HepG2 (cell line): ENCODE measurements around the gene OR2F2. TPM values are rescaled to one million over a fixed set of nuclear protein-coding genes. Genes with fewer than 3 reads are reported as not detected.

Experiments used
- DR1 ChIP-seq: sonication (generic); formaldehyde crosslinking; IDR thresholded peaks from 2 replicates; pipeline ENCODE4 v1.8.0; 2021; ENCODE audit warnings: mild to moderate bottlenecking, missing genetic modification reagents, inconsistent platforms
- ELF1 ChIP-seq: sonication (generic); formaldehyde crosslinking; IDR thresholded peaks from 2 replicates; pipeline ENCODE4 v1.4.0; 2020; ENCODE audit warnings: missing genetic modification reagents
- JDP2 ChIP-seq: sonication (generic); formaldehyde crosslinking; IDR thresholded peaks from 2 replicates; pipeline ENCODE4 v1.8.1; 2022; ENCODE audit warnings: missing genetic modification reagents, borderline replicate concordance
- JUN ChIP-seq: sonication (generic); formaldehyde crosslinking; IDR thresholded peaks from 2 replicates; pipeline ENCODE4 v1.4.0; 2020; ENCODE audit warnings: mild to moderate bottlenecking, missing genetic modification reagents
- MEIS2 ChIP-seq: sonication (generic); formaldehyde crosslinking; IDR thresholded peaks from 2 replicates; pipeline ENCODE4 v1.9.0; 2021; ENCODE audit warnings: mild to moderate bottlenecking, missing genetic modification reagents
- PLRG1 ChIP-seq: fragments of 450-650 bp; conservative IDR thresholded peaks from 2 replicates; pipeline ENCODE4 v1.6.1; 2016
- PLSCR1 ChIP-seq: sonication (generic); formaldehyde crosslinking; IDR thresholded peaks from 2 replicates; pipeline ENCODE4 v1.5.0; 2020; ENCODE audit warnings: missing genetic modification reagents, mild to moderate bottlenecking, borderline replicate concordance
- RFX5 ChIP-seq: IDR thresholded peaks from 2 replicates; pipeline ENCODE4 v1.6.1; 2011; ENCODE audit warnings: low read depth, low read length, improper control_type of control experiment
- YY1 ChIP-seq: IDR thresholded peaks from 2 replicates; pipeline ENCODE4 v1.6.1; 2011; ENCODE audit warnings: low read length, low read depth, moderate library complexity, mild to moderate bottlenecking; ENCODE audit not compliant: insufficient read depth, insufficient replicate concordance
- ZFP62 ChIP-seq: sonication (generic); formaldehyde crosslinking; IDR thresholded peaks from 2 replicates; pipeline ENCODE4 v1.4.0; 2020; ENCODE audit warnings: missing genetic modification reagents
- ZNF18 ChIP-seq: sonication (generic); formaldehyde crosslinking; IDR thresholded peaks from 2 replicates; pipeline ENCODE4 v1.8.0; 2022; ENCODE audit warnings: mild to moderate bottlenecking, missing genetic modification reagents; ENCODE audit not compliant: insufficient replicate concordance
- ZNF260 ChIP-seq: sonication (generic); formaldehyde crosslinking; IDR thresholded peaks from 2 replicates; pipeline ENCODE4 v1.4.0; 2020; ENCODE audit warnings: missing genetic modification reagents, low read depth, mild to moderate bottlenecking, borderline replicate concordance
- ZNF547 ChIP-seq: sonication (generic); formaldehyde crosslinking; IDR thresholded peaks from 2 replicates; pipeline ENCODE4 v1.5.1; 2020; ENCODE audit warnings: mild to moderate bottlenecking, missing genetic modification reagents
- ZNF720 ChIP-seq: sonication (generic); formaldehyde crosslinking; IDR thresholded peaks from 2 replicates; pipeline ENCODE4 v1.4.0; 2020; ENCODE audit warnings: missing genetic modification reagents
- ZNF737 ChIP-seq: sonication (generic); formaldehyde crosslinking; IDR thresholded peaks from 2 replicates; pipeline ENCODE4 v1.5.0; 2020; ENCODE audit warnings: missing genetic modification reagents, mild to moderate bottlenecking, borderline replicate concordance
- ZSCAN9 ChIP-seq: IDR thresholded peaks from 2 replicates; pipeline ENCODE4 v1.6.1; 2016; ENCODE audit warnings: borderline replicate concordance
- polyA plus RNA-seq, 8 experiments: library from polyadenylated mRNA; depleted of rRNA in 3 of 8; stranded (reverse) in 7 of 8; unstranded in 1 of 8; fragments of >200 nt; fragmentation: Illumina TruSeq in 4 of 8; extraction: Trizol in 4 of 8; gene quantifications; 2 replicates each; pipeline versions ENCODE4 v1.2.1 to v1.2.3, GENCODE V29; 2011 to 2016; ENCODE audit warnings: low read depth in 4 of 8, missing spikeins in 1 of 8, mixed read lengths in 1 of 8; ENCODE audit not compliant: insufficient read depth in 1 of 8
- total RNA-seq, 5 experiments: library from RNA; depleted of rRNA; stranded (reverse); fragments of >200 nt; fragmentation: Illumina TruSeq; extraction: Trizol; gene quantifications; 2 replicates each; pipeline ENCODE4 v1.2.3, GENCODE V29; 2016; ENCODE audit warnings: low read depth in 1 of 5
- TF ChIP-seq, protein P1 (sequence below): sonication (generic); formaldehyde crosslinking; IDR thresholded peaks from 2 replicates; pipeline ENCODE4 v1.9.0; 2021; ENCODE audit warnings: missing genetic modification reagents, borderline replicate concordance
- TF ChIP-seq, protein P2 (sequence below): fragments of 450-650 bp; IDR thresholded peaks from 2 replicates; pipeline ENCODE4 v1.6.1; 2016
- TF ChIP-seq, protein P3 (sequence below): IDR thresholded peaks from 2 replicates; pipeline ENCODE4 v1.4.0; 2020; ENCODE audit warnings: mild to moderate bottlenecking, missing genetic modification reagents

OR2F2 gene
- total and polyA plus RNA-seq, 2 of the 13 experiments (the other 11 are each of a cell fraction or from before 2014, with no cell fraction given) = 0.13 TPM; not detected in 1

DNA sequence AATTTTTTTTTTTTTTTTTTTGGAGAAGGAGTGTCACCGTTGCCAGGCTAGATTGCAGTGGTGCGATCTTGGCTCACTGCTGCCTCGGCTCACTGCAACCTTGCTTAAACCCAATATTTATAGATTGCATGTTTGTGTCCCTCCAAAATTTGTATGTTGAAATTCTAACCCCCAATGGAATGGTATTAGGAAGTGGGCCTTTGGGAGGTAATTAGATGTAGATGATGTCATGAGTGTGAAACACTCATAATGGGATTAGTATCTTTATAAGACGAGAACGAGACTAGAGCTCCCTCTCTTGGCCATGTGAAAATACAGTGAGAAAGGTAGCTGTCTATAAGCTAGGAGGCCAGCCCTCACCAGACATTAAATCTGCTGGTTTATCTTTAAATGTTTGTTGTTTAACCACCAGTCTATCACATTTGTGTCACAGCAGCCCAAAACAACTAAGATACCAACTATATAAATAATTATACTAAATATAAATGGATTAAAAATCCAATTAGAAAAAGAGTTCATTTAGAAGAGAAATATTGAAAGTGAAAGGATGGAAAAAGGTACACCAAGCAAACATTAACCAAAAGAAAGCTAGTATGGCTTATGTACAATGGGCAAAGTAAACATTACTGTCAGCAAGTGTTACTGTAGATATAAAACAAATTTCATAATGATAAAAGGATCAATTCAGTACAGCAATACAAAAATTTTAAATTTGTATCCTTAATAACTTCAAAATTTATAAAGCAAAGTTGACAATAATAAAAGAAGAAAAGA, 42.3 kb upstream of the OR2F2 start (continued):
- TF ChIP-seq, protein P1, sequence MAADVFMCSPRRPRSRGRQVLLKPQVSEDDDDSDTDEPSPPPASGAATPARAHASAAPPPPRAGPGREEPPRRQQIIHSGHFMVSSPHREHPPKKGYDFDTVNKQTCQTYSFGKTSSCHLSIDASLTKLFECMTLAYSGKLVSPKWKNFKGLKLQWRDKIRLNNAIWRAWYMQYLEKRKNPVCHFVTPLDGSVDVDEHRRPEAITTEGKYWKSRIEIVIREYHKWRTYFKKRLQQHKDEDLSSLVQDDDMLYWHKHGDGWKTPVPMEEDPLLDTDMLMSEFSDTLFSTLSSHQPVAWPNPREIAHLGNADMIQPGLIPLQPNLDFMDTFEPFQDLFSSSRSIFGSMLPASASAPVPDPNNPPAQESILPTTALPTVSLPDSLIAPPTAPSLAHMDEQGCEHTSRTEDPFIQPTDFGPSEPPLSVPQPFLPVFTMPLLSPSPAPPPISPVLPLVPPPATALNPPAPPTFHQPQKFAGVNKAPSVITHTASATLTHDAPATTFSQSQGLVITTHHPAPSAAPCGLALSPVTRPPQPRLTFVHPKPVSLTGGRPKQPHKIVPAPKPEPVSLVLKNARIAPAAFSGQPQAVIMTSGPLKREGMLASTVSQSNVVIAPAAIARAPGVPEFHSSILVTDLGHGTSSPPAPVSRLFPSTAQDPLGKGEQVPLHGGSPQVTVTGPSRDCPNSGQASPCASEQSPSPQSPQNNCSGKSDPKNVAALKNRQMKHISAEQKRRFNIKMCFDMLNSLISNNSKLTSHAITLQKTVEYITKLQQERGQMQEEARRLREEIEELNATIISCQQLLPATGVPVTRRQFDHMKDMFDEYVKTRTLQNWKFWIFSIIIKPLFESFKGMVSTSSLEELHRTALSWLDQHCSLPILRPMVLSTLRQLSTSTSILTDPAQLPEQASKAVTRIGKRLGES = no peak
- TF ChIP-seq JUN (CRISPR knock-in tag) = no peak
- TF ChIP-seq PLSCR1 = no peak
- TF ChIP-seq, protein P2, sequence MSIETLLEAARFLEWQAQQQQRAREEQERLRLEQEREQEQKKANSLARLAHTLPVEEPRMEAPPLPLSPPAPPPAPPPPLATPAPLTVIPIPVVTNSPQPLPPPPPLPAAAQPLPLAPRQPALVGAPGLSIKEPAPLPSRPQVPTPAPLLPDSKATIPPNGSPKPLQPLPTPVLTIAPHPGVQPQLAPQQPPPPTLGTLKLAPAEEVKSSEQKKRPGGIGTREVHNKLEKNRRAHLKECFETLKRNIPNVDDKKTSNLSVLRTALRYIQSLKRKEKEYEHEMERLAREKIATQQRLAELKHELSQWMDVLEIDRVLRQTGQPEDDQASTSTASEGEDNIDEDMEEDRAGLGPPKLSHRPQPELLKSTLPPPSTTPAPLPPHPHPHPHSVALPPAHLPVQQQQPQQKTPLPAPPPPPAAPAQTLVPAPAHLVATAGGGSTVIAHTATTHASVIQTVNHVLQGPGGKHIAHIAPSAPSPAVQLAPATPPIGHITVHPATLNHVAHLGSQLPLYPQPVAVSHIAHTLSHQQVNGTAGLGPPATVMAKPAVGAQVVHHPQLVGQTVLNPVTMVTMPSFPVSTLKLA = no peak
- 0 out of 2 replicates have a peak, but pooled peaks have one; percentile 28 for TF ChIP-seq ZSCAN9 (CRISPR knock-in tag)
- TF ChIP-seq ELF1 (CRISPR knock-in tag) = no peak
- TF ChIP-seq ZNF18 (CRISPR knock-in tag) = no peak
- TF ChIP-seq DR1 (CRISPR knock-in tag) = no peak
- no peak for TF ChIP-seq MEIS2
- TF ChIP-seq PLRG1 = no peak
- no peak for TF ChIP-seq ZNF737 (CRISPR knock-in tag)
- TF ChIP-seq JDP2 (CRISPR knock-in tag) = no peak
- TF ChIP-seq ZNF260 (CRISPR knock-in tag) = no peak
- no peak for TF ChIP-seq ZNF720
- no peak for TF ChIP-seq ZFP62
- TF ChIP-seq YY1 = no peak
- TF ChIP-seq RFX5 = peak; percentile 91
- no peak for TF ChIP-seq ZNF547 (CRISPR knock-in tag)
- TF ChIP-seq, protein P3, sequence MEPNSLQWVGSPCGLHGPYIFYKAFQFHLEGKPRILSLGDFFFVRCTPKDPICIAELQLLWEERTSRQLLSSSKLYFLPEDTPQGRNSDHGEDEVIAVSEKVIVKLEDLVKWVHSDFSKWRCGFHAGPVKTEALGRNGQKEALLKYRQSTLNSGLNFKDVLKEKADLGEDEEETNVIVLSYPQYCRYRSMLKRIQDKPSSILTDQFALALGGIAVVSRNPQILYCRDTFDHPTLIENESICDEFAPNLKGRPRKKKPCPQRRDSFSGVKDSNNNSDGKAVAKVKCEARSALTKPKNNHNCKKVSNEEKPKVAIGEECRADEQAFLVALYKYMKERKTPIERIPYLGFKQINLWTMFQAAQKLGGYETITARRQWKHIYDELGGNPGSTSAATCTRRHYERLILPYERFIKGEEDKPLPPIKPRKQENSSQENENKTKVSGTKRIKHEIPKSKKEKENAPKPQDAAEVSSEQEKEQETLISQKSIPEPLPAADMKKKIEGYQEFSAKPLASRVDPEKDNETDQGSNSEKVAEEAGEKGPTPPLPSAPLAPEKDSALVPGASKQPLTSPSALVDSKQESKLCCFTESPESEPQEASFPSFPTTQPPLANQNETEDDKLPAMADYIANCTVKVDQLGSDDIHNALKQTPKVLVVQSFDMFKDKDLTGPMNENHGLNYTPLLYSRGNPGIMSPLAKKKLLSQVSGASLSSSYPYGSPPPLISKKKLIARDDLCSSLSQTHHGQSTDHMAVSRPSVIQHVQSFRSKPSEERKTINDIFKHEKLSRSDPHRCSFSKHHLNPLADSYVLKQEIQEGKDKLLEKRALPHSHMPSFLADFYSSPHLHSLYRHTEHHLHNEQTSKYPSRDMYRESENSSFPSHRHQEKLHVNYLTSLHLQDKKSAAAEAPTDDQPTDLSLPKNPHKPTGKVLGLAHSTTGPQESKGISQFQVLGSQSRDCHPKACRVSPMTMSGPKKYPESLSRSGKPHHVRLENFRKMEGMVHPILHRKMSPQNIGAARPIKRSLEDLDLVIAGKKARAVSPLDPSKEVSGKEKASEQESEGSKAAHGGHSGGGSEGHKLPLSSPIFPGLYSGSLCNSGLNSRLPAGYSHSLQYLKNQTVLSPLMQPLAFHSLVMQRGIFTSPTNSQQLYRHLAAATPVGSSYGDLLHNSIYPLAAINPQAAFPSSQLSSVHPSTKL = 0 out of 2 replicates have a peak, but pooled peaks have one; percentile 15
